Uterus (tissue), 4 donors: ENCODE data around the gene IL23A. TPM values are rescaled to one million over a fixed set of nuclear protein-coding genes. Genes with fewer than 3 reads are reported as not detected.

Experiments used
- DNase-seq, 2 donors: peaks; one replicate each; pipeline ENCODE4 v3.0.0-alpha.2; 2019 to 2020
- H3K27ac ChIP-seq, 2 donors: fragments of 200-600 bp; sonication (generic); 1 replicate in 1 of 2; 2 replicates in 1 of 2; pipeline ENCODE4 v1.5.1; 2016 to 2018
- H3K27me3 ChIP-seq, 2 donors: fragments of 200-600 bp; sonication (generic); one replicate each; pipeline ENCODE4 v1.5.1; 2018 to 2019; ENCODE audit warnings: control low read depth in 1 of 2
- H3K36me3 ChIP-seq, 2 donors: fragments of 200-600 bp; sonication (generic); one replicate each; pipeline ENCODE4 v1.5.1; 2019; ENCODE audit warnings: control low read depth in 1 of 2
- H3K4me1 ChIP-seq, 2 donors: fragments of 200-600 bp; sonication (generic); one replicate each; pipeline ENCODE4 v1.5.1; 2018 to 2019; ENCODE audit warnings: control low read depth in 1 of 2
- H3K4me3 ChIP-seq, 2 donors: fragments of 200-600 bp; sonication (generic); 1 replicate in 1 of 2; 2 replicates in 1 of 2; pipeline ENCODE4 v1.5.1; 2018 to 2019; ENCODE audit warnings: mild to moderate bottlenecking in 1 of 2
- H3K9me3 ChIP-seq, 2 donors: fragments of 200-600 bp; sonication (generic); one replicate each; pipeline ENCODE4 v1.5.1; 2019; ENCODE audit warnings: control low read depth in 1 of 2
- POLR2A ChIP-seq, 2 donors: fragments of 450-650 bp; IDR thresholded peaks; one replicate each; pipeline ENCODE4 v1.6.1; 2016; ENCODE audit warnings: antibody characterized with exemption in 2 of 2, mild to moderate bottlenecking in 1 of 2, moderate library complexity in 1 of 2
- intact Hi-C: fragments of 100-400 bp; cut with DNase I; formaldehyde crosslinking; loops from one replicate; pipeline ENCODE4 v1.15.1; 2023; ENCODE audit warnings: low total_unique reads
- total RNA-seq, 4 donors: library from RNA; depleted of rRNA in 3 of 4; stranded (reverse); fragments of >200 nt in 3 of 4; gene quantifications; one replicate each; pipeline versions ENCODE4 v1.1.0 to v1.2.4, GENCODE V29; 2014 to 2023
- TF ChIP-seq, protein P1 (sequence below), 4 experiments: fragments of 200-600 bp in 2 of 4; fragments of 450-650 bp in 2 of 4; sonication (generic) in 2 of 4; IDR thresholded peaks; one replicate each; pipeline ENCODE4 v1.5.1; 2016 to 2019; ENCODE audit warnings: antibody characterized with exemption in 4 of 4, mild to moderate bottlenecking in 2 of 4, moderate library complexity in 1 of 4
- donor health status: DM: yes; HTN: yes; CAD: no.

IL23A gene
- total RNA-seq, 4 donors from 2014 or later = 0.97 TPM; not detected in 3

- Histone ChIP-seq H3K9me3 (no peaks in the 10 kb centered on the region), H3K4me3 (no peak overlapping the region), H3K27ac (no peak overlapping the region), H3K27me3 (no peaks in the 10 kb centered on the region), H3K4me1 (no peaks in the 10 kb centered on the region), H3K36me3 (no peaks in the 10 kb centered on the region)
- TF ChIP-seq POLR2A (IDR thresholded peaks at IDR 0.05) = no peak
- TF ChIP-seq, protein P1, sequence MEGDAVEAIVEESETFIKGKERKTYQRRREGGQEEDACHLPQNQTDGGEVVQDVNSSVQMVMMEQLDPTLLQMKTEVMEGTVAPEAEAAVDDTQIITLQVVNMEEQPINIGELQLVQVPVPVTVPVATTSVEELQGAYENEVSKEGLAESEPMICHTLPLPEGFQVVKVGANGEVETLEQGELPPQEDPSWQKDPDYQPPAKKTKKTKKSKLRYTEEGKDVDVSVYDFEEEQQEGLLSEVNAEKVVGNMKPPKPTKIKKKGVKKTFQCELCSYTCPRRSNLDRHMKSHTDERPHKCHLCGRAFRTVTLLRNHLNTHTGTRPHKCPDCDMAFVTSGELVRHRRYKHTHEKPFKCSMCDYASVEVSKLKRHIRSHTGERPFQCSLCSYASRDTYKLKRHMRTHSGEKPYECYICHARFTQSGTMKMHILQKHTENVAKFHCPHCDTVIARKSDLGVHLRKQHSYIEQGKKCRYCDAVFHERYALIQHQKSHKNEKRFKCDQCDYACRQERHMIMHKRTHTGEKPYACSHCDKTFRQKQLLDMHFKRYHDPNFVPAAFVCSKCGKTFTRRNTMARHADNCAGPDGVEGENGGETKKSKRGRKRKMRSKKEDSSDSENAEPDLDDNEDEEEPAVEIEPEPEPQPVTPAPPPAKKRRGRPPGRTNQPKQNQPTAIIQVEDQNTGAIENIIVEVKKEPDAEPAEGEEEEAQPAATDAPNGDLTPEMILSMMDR (IDR thresholded peaks at IDR 0.05) = no peak
- no peak for DNase-seq
- intact Hi-C loops = loop anchor here (2.0 kb wide), 1 partner anchor 24 kb away; no protein-coding TSS in a partner anchor
These were observed 36.3 kb downstream of the IL23A start for GRCh38 chr12:56374726-56375597.

- H3K27me3 ChIP-seq = no peaks in the 10 kb centered on the region
- H3K4me1 ChIP-seq = no peaks in the 10 kb centered on the region
- no peaks in the 10 kb centered on the region for H3K9me3 ChIP-seq
- TF ChIP-seq, protein P1 (IDR thresholded peaks at IDR 0.05) = no peak
- no peak for TF ChIP-seq POLR2A (IDR thresholded peaks at IDR 0.05)
- intact Hi-C loops = loop anchor here (2.0 kb wide), 1 partner anchor 23 kb away; no protein-coding TSS in a partner anchor
- H3K4me3 ChIP-seq = no peak overlapping the region
- DNase-seq = no peak
- H3K27ac ChIP-seq = no peak overlapping the region
- H3K36me3 ChIP-seq = no peaks in the 10 kb centered on the region
These were observed 37.1 kb downstream of the IL23A start for GRCh38 chr12:56375598-56376434.

DNA sequence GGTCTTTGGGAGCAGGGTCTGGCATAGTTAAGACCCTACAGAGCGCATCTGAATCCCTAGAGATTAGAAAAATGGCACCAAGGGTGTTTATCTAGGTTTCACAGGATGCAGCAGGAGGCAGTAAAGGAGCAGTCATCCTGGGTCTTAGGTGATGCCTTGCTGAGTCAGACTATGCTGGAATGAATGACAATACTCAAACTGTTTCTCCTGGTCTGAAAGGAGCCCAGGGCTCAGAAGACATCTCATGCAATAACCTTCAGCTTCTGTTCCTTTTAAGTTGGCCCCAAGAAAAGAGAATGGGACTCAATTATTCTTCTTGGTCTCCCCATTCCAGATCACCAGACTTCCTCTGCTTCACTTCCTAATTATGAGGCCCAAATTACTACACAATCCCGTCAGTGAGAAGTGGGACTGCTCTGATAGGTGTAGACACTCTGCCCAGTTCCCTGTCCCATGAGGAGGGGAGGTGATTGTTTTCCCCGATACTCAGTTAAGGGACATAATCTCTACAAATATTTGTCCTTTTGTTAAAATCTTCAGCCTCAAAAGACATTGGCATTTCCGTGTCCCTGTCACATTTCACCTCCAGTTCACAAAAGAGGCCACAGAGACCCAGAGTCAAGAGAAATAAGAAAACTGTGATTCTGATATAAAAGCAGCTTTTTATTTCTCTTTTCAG is 38.8 kb downstream of the IL23A start:
- DNase-seq = no peak
- no peaks in the 10 kb centered on the region for H3K27me3 ChIP-seq
- H3K9me3 ChIP-seq = no peaks in the 10 kb centered on the region
- intact Hi-C loops = no loop called here
- H3K4me3 ChIP-seq = no peak overlapping the region
- no peak overlapping the region for H3K27ac ChIP-seq
- TF ChIP-seq, protein P1 (IDR thresholded peaks at IDR 0.05) = no peak
- TF ChIP-seq POLR2A (IDR thresholded peaks at IDR 0.05) = no peak
- no peaks in the 10 kb centered on the region for H3K36me3 ChIP-seq
- no peaks in the 10 kb centered on the region for H3K4me1 ChIP-seq

DNA sequence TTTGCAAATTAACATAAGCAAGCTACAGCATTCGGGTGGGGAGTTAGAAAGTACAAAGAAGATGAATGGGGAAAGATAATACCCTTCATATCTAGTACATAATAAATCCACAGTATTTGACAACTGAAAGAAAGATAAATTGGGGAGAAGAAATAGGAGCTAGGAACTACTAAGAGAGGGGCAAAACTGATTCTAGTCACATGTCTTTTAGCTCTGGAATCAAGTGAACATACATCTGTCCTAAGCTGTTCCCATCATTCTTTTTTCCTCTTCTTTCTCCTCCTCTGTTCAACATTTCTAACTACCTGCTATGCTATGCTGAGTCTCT is 39.3 kb downstream of the IL23A start:
- DNase-seq = no peak
- Histone ChIP-seq H3K4me1 (no peaks in the 10 kb centered on the region), H3K36me3 (no peaks in the 10 kb centered on the region), H3K27me3 (no peaks in the 10 kb centered on the region), H3K9me3 (no peaks in the 10 kb centered on the region), H3K4me3 (no peak overlapping the region), H3K27ac (no peak overlapping the region)
- TF ChIP-seq, protein P1 (IDR thresholded peaks at IDR 0.05) = no peak
- TF ChIP-seq POLR2A (IDR thresholded peaks at IDR 0.05) = no peak
- intact Hi-C loops = no loop called here
